Karpas-422 (cell line): ENCODE results near the gene CAMK1G. TPM values are rescaled to one million over a fixed set of nuclear protein-coding genes. Genes with fewer than 3 reads are reported as not detected.
A peak's percentile ranks its signal among the peaks of the same experiment; 100 is the strongest.

Experiments used
- DNase-seq: peaks from one replicate; pipeline ENCODE4 v3.0.0-alpha.2; 2015
- H2AFZ ChIP-seq: fragments of 200-600 bp; sonication (generic); 2 replicates; pipeline ENCODE4 v1.6.1; 2014; ENCODE audit warnings: antibody characterized with exemption, low read length, mixed read lengths
- H3K27ac ChIP-seq: fragments of 200-600 bp; sonication (generic); 2 replicates; pipeline ENCODE4 v1.5.1; 2014; ENCODE audit warnings: mild to moderate bottlenecking, low read length, moderate library complexity
- H3K27me3 ChIP-seq: fragments of 200-600 bp; sonication (generic); 2 replicates; pipeline ENCODE4 v1.6.1; 2014; ENCODE audit warnings: low read length, mixed read lengths
- H3K36me3 ChIP-seq: fragments of 200-600 bp; sonication (generic); 2 replicates; pipeline ENCODE4 v1.6.1; 2014; ENCODE audit warnings: low read length, mixed read lengths; ENCODE audit not compliant: insufficient read depth
- H3K4me1 ChIP-seq: fragments of 200-600 bp; sonication (generic); 2 replicates; pipeline ENCODE4 v1.6.1; 2014; ENCODE audit warnings: mild to moderate bottlenecking, low read length, mixed read lengths
- H3K4me2 ChIP-seq: fragments of 200-600 bp; sonication (generic); 2 replicates; pipeline ENCODE4 v1.6.1; 2014; ENCODE audit warnings: low read length, low read depth, mild to moderate bottlenecking; ENCODE audit not compliant: poor library complexity, severe bottlenecking
- H3K4me3 ChIP-seq: fragments of 200-600 bp; sonication (generic); 2 replicates; pipeline ENCODE4 v1.5.1; 2014; ENCODE audit warnings: mild to moderate bottlenecking, antibody characterized with exemption, low read length, mixed read lengths
- H3K79me2 ChIP-seq: fragments of 200-600 bp; sonication (generic); 2 replicates; pipeline ENCODE4 v1.6.1; 2014; ENCODE audit warnings: mild to moderate bottlenecking, low read length, mixed read lengths
- H3K9ac ChIP-seq: fragments of 200-600 bp; sonication (generic); 2 replicates; pipeline ENCODE4 v1.6.0; 2014; ENCODE audit warnings: low read length
- H3K9me2 ChIP-seq: fragments of 200-600 bp; sonication (generic), shearing (Covaris generic); replicated peaks from 2 replicates; pipeline ENCODE4 v1.6.0; 2014; ENCODE audit warnings: mild to moderate bottlenecking, low read length, moderate library complexity; ENCODE audit not compliant: insufficient read depth
- H3K9me3 ChIP-seq: fragments of 300-700, 200-600 bp; sonication (generic); 2 replicates; pipeline ENCODE4 v1.6.1; 2014; ENCODE audit warnings: low read length, mixed read lengths
- H4K20me1 ChIP-seq: fragments of 200-600 bp; sonication (generic); 2 replicates; pipeline ENCODE4 v1.6.1; 2014; ENCODE audit warnings: mild to moderate bottlenecking, antibody characterized with exemption, low read length, low read depth; ENCODE audit not compliant: insufficient read depth
- total RNA-seq: library from RNA; depleted of rRNA; stranded (reverse); fragments of >200 nt; shearing (Covaris generic); gene quantifications from 2 replicates; pipeline ENCODE4 v1.2.3, GENCODE V29; 2014; ENCODE audit warnings: low replicate concordance; rRNA removed

Gene CAMK1G
- total RNA-seq, 1 experiment from 2014 or later = not detected

DNA sequence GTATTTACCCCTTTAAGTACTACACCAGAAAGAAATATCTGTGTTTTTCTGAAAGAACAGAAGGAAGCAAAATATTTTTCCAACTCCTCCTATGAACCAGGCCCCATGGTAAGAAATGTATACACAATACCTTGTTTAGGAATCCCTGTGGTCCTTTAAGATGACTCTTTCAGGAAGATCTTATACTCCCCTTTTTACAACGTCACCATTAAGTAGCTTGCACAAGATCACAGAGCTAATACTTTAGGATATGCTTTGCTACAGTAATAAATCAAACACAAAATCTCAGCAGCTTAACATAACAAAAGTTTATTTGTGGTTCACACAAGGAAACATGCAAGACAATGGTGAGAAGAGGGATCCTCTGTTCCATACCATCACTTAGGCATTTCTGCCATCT is 77.6 kb downstream of the CAMK1G start:
- no peaks in the 10 kb centered on the region for H4K20me1 ChIP-seq
- H3K27ac ChIP-seq = no peak overlapping the region
- peak; percentile 6 for DNase-seq
- no peak overlapping the region for H3K9ac ChIP-seq
- H3K9me3 ChIP-seq = no peaks in the 10 kb centered on the region
- H2AFZ ChIP-seq = no peak overlapping the region
- no peak overlapping the region for H3K4me2 ChIP-seq
- no peaks in the 10 kb centered on the region for H3K36me3 ChIP-seq
- H3K27me3 ChIP-seq = no peaks in the 10 kb centered on the region
- no peaks in the 10 kb centered on the region for H3K9me2 ChIP-seq
- no peak overlapping the region for H3K4me3 ChIP-seq
- H3K4me1 ChIP-seq = no peaks in the 10 kb centered on the region
- no peaks in the 10 kb centered on the region for H3K79me2 ChIP-seq

DNA sequence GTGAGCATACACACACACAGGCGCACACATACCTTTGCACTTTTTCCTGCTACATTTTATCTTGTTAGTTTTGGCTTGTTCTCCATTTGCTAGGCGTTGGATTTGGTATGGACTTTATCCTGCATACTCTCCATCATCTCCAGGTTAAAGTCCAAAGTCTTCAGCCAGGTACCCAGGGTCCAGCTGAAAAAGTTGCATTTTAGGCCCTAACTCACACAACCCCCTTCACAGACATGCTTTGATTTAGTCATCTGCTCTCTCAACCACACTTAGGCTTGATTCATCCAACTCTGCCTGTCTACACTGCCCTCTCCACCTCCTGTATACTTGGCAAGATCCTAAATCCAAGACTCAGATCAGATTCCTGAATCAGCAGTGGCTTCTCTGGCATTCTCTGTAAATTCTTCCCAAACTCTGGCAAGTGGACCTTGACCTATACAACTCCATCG is 79.4 kb downstream of the CAMK1G start:
- no peak overlapping the region for H3K4me3 ChIP-seq
- DNase-seq = no peak
- H3K4me2 ChIP-seq = no peak overlapping the region
- H3K36me3 ChIP-seq = no peaks in the 10 kb centered on the region
- no peak overlapping the region for H3K9ac ChIP-seq
- no peaks in the 10 kb centered on the region for H3K4me1 ChIP-seq
- no peak overlapping the region for H3K27ac ChIP-seq
- no peaks in the 10 kb centered on the region for H4K20me1 ChIP-seq
- H3K27me3 ChIP-seq = no peaks in the 10 kb centered on the region
- no peaks in the 10 kb centered on the region for H3K79me2 ChIP-seq
- no peak overlapping the region for H2AFZ ChIP-seq
- H3K9me3 ChIP-seq = no peaks in the 10 kb centered on the region
- no peaks in the 10 kb centered on the region for H3K9me2 ChIP-seq

Other genes starting within 250 kb of the CAMK1G start
- 0.04 and 1.3 TPM in 2 replicates for gene LAMB3, start 68.7 kb downstream of the CAMK1G start, total RNA-seq
- gene G0S2, start 91.7 kb downstream of the CAMK1G start, total RNA-seq = 6.9 and 17.2 TPM in 2 replicates
- not detected in 2 replicates for gene HSD11B1, start 121.1 kb downstream of the CAMK1G start, total RNA-seq
- gene TRAF3IP3, start 172.3 kb downstream of the CAMK1G start, total RNA-seq = 1.6 and 3.5 TPM in 2 replicates
- 3.2 and 4.0 TPM in 2 replicates for gene C1orf74, start 200.8 kb downstream of the CAMK1G start, total RNA-seq
- gene IRF6, start 222.4 kb downstream of the CAMK1G start, total RNA-seq = 0.36 TPM in 1 of 2 replicates, not detected in the other
- gene UTP25, start 244.3 kb downstream of the CAMK1G start, total RNA-seq = 7.6 and 11.7 TPM in 2 replicates